Thyroid gland (tissue), 4 donors: ENCODE measurements around the gene BHLHA9.

ENCODE experiments used
- CTCF ChIP-seq, 6 experiments: fragments of 200-600 bp in 3 of 6; fragments of 450-650 bp in 3 of 6; sonication (generic) in 3 of 6; IDR thresholded peaks; one replicate each; pipeline ENCODE4 v1.5.1; 2016 to 2019; ENCODE audit warnings: antibody characterized with exemption in 6 of 6, mild to moderate bottlenecking in 2 of 6, inconsistent platforms in 1 of 6, moderate library complexity in 1 of 6
- POLR2A ChIP-seq, 2 donors: fragments of 450-650 bp; IDR thresholded peaks; one replicate each; pipeline ENCODE4 v1.6.1; 2017; ENCODE audit warnings: antibody characterized with exemption in 2 of 2, mild to moderate bottlenecking in 2 of 2, moderate library complexity in 1 of 2

- no peak for TF ChIP-seq CTCF (IDR thresholded peaks at IDR 0.05)
- no peak for TF ChIP-seq POLR2A (IDR thresholded peaks at IDR 0.05)
Observed at GRCh38 chr17:1260770-1261161, 9.5 kb upstream of the BHLHA9 start.
